HCEC 1CT (cell line): ENCODE data around the gene CD14.
"Not testable (repeated sequence)": the region's sequence is repeated elsewhere in the genome, so short reads cannot be mapped to it uniquely, and the experiment has no call there.

ENCODE experiments used
- DNase-seq: peaks from one replicate; pipeline ENCODE4 v3.0.0-alpha.2; 2017

The CD14 gene

DNA sequence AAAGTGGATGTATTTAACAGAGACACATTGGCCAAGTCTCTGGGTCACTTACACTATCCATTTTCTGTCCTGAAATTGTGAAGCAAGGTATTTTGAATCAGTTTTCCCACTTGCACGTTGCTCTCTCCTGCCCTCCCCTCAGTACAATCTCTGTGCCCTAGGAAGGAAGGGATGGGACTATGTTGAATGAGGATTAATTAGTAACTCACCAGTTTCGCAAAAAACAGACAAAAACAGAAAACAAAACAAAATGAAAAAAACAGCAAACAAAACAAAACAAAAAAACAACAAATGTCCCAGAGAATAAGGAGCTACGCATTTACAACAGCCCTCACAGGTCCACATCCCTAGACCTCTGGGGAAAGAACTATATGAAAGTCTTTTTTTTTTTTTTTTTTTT, 1.1 kb upstream of the CD14 start:
- DNase-seq = no peak

DNA sequence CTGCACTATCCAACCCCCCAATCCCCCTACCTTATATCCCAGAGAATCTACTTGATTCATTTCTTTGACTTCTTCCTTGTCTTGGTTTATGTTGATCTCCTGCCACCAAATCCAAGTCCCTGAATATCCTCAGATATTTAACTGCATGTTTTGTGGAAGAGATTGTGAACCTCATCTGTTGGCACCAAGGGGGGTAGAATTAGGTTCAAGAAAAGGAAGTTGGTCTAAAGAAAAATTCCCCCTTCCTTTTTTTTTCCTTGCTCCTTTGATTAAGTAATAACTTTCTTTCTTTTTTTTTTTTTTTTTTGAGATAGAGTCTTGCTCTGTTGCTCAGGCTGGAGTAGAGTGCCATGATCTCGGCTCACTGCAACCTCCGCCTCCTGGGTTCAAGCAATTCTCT, 526 bp upstream of the CD14 start:
- DNase-seq = no peak

DNA sequence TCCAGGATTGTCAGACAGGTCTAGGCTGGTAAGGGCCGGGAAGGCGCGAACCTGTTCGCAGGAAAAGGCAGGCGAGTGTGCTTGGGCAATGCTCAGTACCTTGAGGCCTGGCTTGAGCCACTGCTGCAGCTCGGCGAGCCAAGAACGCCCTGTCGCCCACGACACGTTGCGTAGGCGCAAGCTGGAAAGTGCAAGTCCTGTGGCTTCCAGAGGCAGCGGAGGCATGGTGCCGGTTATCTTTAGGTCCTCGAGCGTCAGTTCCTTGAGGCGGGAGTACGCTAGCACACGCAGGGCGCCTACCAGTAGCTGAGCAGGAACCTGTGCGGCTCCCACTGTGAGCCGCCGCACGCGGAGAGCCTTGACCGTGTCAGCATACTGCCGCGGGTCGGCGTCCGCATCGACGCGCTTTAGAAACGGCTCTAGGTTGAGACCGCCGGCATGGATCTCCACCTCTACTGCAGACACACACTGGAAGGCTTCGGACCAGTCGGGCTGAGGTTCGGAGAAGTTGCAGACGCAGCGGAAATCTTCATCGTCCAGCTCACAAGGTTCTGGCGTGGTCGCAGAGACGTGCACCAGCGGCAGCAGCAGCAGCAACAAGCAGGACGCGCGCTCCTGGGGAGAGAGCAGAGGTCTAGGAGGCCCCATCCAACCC, 482 bp downstream of the CD14 start:
- DNase-seq = peak; percentile 22

DNA sequence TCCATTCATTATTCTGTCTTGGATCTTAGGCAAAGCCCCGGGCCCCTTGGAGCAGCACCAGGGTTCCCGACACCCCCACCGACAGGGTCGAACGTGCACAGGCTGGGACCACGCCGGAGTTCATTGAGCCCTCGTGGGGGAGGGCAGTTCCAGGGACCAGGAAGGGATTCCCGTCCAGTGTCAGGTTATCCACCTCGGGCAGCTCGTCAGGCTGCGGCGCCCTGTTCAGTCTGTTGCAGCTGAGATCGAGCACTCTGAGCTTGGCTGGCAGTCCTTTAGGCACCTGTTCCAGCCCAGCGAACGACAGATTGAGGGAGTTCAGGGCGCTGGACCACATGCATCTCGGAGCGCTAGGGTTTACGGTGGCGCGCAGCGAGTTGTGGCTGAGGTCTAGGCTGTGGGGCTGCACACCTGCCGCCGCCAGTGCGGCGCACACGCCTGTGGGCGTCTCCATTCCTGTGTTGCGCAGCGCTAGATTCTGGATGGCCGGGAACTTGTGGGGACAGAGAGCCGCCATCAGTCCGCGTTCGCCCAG, 1.1 kb downstream of the CD14 start:
- DNase-seq = no peak

DNA sequence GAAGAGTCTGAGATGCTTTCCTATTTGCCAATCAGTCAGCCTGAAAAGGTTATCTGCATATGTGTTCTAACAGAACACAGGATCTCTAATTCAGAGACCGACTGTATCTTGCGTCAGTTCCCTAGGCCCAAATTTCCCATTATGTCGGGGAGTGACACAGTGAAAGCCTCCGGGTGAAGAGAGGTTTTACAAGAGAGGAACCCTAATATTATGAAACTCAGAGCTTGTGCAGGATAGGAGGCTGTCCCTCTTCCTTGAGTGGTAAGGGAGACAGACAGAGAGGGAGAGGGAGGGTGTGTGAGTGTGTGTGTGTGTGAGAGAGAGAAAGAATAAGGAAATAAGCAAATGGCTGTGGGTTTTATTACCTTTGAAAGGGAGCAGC, 1.9 kb downstream of the CD14 start:
- no peak for DNase-seq

- no peak for DNase-seq
Measured at GRCh38 chr5:140630292-140631035, 2.5 kb downstream of the CD14 start.

DNA sequence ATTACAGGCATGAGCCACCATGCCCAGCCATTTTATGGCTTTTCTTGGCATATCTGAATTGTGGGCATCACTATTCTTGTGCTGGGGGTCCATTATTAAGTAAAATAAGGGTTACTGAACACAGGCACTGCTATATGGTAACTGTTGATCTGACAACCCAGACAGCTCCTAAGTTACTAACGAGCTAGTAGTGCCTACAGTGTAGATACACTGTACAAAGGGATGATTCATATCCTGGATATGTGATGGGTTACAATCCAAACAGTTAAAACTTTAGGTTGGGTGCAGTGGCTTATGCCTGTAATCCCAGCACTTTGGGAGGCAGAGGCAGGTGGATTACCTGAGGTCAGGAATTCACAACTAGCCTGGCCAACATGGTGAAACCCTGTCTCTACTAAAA, 4.3 kb downstream of the CD14 start:
- DNase-seq = no peak

- no peak for DNase-seq
Measured at GRCh38 chr5:140627972-140628371, 5.0 kb downstream of the CD14 start.

- DNase-seq = not testable (repeated sequence)
Measured at GRCh38 chr5:140624886-140625285, 8.1 kb downstream of the CD14 start.

GRCh38 chr5:140623061-140623460, 9.9 kb downstream of the CD14 start:
- DNase-seq = not testable (repeated sequence)

- DNase-seq = no peak
Measured at GRCh38 chr5:140622301-140622700, 10.7 kb downstream of the CD14 start.

DNA sequence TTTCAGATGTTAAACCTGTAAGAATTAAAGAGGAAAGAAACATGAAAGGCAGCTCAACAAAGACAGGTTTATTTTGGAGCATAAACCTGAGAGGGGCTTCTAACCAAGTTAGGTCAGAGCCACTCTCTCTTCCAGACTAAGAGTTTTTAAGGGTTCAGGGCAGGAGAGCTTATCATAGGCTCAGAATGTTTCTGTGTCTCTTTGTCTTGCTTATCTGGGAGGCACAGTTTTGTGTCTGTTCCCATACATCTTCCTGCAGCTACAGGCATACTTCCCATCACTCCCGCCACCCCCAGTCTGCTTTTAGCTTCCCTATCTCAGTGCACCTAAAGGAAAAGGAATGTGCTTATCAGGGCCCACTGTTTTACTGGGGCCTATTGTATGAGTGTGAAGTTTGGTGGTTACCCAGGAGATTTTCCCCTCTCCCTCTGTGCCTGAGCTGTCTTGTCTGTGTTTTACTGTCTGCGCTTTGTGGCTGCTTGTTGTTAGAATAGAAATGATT, 21.9 kb downstream of the CD14 start:
- no peak for DNase-seq

DNA sequence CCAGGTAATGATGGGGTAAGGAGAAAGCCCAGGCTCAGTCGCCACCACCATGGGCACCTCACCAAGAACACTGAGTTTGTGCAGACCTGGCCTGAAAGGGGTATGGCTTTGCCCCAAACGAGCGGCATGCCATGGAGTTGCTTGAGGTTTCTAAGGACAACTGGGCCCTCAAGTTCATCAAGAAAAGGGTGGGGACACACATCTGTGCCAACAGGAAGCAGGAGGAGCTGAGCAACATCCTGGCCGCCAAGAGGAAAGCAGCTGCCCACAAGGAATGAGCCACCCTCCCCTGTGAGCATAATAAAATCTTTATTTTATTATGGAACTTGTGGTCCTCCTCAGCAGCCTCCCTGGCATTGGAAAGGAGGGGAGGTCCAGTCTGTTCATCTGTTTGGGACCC, 23.8 kb downstream of the CD14 start:
- DNase-seq = no peak

- no peak for DNase-seq
Measured at GRCh38 chr5:140608722-140609121, 24.3 kb downstream of the CD14 start.

- DNase-seq = peak; percentile 17
Measured at GRCh38 chr5:140607031-140607430, 25.9 kb downstream of the CD14 start.

DNA sequence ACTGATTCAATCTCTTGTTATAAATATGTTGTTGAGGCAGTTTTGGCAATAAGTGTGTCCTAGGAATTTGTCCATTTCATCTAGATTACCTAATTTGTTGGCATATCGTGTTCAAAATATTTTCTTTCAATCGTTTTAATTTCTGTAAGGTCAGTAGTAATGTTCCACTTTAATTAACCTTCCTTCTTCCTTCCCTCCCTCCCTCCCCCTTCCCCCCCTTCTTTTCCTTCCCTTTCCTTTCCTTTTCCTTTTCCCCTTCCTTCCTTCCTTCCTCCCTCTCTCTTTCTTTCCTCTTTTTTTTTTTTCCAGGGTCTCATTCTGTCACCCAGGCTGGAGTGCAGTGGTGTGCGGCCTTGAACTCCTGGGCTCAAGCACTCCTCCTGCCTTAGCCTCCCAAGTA, 27.1 kb downstream of the CD14 start:
- no peak for DNase-seq

DNA sequence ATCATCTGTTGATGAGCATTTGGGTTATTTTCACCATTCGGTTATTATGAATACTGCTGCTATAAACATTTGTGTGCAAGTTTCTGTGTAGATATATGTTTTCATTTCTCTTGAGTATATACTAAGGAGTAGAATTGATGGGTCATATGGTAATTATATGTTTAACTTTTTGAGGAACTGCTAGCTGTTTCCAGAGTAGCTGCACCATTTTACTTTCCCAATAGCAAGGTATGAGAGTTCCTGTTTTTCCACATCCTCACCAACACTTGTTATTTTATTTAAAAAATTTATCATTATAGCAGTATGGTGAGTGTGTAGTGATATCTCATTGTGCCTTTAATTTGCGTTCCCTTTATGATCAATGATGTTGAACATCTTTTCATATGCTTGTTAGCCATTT, 29.2 kb downstream of the CD14 start:
- DNase-seq = no peak

DNA sequence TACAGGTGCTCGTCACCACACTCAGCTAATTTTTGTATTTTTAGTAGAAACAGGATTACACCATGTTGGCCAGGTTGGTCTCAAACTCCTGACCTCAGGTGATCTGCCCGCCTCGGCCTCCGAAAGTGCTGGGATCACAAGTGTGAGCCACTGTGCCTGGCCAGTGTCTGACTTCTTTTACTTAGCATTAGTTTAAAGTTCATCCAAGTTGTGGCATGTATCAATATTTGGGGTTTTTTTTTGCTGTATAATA, 29.6 kb downstream of the CD14 start:
- DNase-seq = not testable (repeated sequence)

- DNase-seq = no peak
Measured at GRCh38 chr5:140602147-140602546, 30.8 kb downstream of the CD14 start.

DNA sequence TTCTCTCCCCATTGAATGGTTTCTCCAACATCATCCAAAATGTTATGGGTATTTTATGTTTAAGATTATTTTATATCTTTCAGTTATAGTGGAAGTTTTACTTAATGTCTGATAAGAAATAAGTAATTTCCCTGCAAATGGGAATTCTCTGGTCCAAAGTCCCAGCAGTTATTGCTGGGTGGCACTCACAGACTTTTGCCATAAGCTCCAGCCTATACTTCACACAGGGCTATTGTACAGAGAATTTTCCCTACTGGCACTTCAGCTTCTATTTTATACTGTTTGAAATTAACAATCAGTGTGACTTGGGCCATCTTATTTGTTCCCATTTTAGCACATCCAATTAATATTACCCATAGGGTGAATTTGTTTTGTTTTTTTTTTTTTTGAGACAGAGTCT, 32.9 kb downstream of the CD14 start:
- no peak for DNase-seq

DNA sequence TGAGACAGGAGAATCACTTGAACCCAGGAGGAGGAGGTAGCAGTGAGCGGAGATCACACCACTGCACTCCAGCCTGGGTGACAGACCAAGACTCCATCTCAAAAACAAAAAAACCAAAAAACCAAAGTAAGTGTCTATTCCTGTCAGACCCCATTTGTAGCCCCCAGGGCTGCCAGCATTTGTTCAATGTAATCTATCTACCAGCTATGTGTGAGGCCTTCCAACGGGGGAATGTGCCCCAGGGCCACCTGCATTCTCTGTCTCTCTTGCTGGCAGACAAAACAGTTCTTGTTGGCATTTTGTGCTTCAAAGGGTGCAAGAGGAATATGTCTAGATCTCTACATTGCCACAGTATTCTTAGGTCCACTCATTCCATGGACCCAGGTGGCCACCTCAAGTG, 34.1 kb downstream of the CD14 start:
- DNase-seq = no peak

GRCh38 chr5:140596321-140596741, 36.6 kb downstream of the CD14 start:
- no peak for DNase-seq

DNA sequence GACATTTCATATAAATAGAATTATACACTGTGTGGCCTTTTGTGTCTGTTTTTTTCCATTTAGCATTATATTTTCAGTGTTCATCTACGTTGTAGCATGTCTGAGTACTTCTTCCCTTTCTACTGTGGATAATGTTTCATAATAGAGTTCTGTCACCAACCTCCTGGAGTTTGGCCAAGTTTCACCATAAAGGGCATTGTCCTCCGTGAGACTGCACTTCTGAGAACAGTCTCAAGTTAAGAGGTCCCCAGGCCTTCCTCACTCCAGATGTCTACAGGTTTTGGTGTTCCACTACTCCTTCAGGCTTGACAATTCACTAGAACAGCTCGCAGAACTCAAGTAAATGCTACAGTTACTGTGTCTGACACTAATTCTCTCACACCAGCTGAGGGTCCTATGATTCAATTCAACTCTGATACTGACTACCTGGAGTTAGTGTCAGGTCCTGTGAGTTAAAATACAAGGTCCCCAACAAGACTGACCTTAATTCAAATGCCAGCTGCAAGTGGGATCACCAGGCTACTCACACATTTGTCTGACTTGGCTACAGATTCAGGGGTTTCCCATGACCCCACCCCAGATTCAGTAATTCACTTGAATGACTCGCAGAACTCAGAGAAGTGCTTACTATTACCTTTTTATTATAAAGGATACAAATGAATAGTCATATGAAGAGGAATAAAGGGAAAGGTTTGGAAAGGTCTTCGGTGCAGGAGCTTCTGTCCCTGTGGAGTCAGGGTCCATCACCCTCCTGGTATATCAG, 37.3 kb downstream of the CD14 start:
- no peak for DNase-seq

DNA sequence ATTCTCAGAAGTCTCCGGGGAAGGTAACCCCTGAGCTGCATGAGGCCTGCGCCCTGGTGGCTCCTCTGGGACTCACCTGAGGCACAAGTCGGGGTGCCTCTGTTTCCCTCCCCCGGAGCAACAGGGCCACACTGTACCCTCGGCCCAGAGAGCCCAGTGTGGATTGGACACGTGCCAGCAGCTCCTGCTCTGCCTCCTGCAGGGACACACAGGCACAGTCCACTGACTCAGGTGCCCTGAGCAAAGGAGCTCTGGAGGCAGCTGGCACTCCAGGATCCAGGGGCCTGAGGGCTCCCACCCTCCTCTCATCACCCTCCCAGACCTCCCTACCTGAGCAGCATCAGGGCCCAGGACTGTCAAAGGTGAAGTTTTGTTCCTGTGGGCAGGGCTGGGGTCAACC, 38.8 kb downstream of the CD14 start:
- no peak for DNase-seq
